Measurements from ENCODE around the gene CD22.

GRCh38 chr19:35334144-35334753 is 5.3 kb downstream of the CD22 start:
- no peak for TF ChIP-seq CTCF (conservative IDR thresholded peaks at IDR 0.05)
- no peak for TF ChIP-seq ZFX (IDR thresholded peaks at IDR 0.05)

Measured in C4-2B (cell line).